Left ventricle myocardium superior (tissue), 1 donor: ENCODE measurements around the gene TAP2. TPM values are rescaled to one million over a fixed set of nuclear protein-coding genes. Genes with fewer than 3 reads are reported as not detected.

ENCODE experiments used
- ATAC-seq: fragments of 200-7000 bp; cut with Tn5 transposase; one replicate; pipeline ENCODE4 v1.9.1; 2020; ENCODE audit warnings: mild to moderate bottlenecking, moderate library complexity
- DNase-seq: peaks from one replicate; pipeline ENCODE4 v3.0.0-alpha.2; 2020
- intact Hi-C: fragments of 100-400 bp; cut with micrococcal nuclease; formaldehyde crosslinking; loops from one replicate; pipeline ENCODE4 v1.11.0; 2022
- total RNA-seq: library from RNA; stranded (reverse); fragmentation: NEBNext Ultra II Directional; extraction: Animal tissue kit (Norgen Biotek cat#: 25700); gene quantifications from one replicate; pipeline ENCODE4 v1.2.1, GENCODE V29; 2021
- donor health status: DM: no; HTN: yes; CAD: no; lungs with severe emphysema.

Gene TAP2
- total RNA-seq, 1 donor from 2014 or later, result 20.8 TPM

GRCh38 chr6:32842021-32842650 lies 3.6 kb upstream of the TAP2 start:
- DNase-seq, result no peak
- intact Hi-C loops, result no loop called here

GRCh38 chr6:32840604-32841246 lies 2.2 kb upstream of the TAP2 start:
- ATAC-seq (no peak), DNase-seq (no peak)
- intact Hi-C loops, result no loop called here

More at GRCh38 chr6:32842021-32842650, 3.6 kb upstream of the TAP2 start:
- ATAC-seq, result no peak

- intact Hi-C loops, result loop anchor here (5.0 kb wide), 1 partner anchor 33 kb away; no protein-coding TSS in a partner anchor
- no peak for DNase-seq
- no peak for ATAC-seq
Measured at GRCh38 chr6:32839356-32839755, 817 bp upstream of the TAP2 start.

- ATAC-seq (no peak), DNase-seq (no peak)
- intact Hi-C loops, result loop anchor here (5.0 kb wide), 1 partner anchor 35 kb away; no protein-coding TSS in a partner anchor
Measured at GRCh38 chr6:32837651-32838113, 857 bp downstream of the TAP2 start.

- DNase-seq (no peak), ATAC-seq (no peak)
- intact Hi-C loops, result loop anchor here (5.0 kb wide), 1 partner anchor 35 kb away; no protein-coding TSS in a partner anchor
Measured at GRCh38 chr6:32836873-32837272, 1.7 kb downstream of the TAP2 start.

GRCh38 chr6:32835167-32835893 lies 3.2 kb downstream of the TAP2 start:
- DNase-seq, result no peak
- ATAC-seq, result no peak

GRCh38 chr6:32833664-32834063 lies 4.9 kb downstream of the TAP2 start:
- ATAC-seq (no peak), DNase-seq (no peak)
- intact Hi-C loops, result no loop called here

More at GRCh38 chr6:32835167-32835893, 3.2 kb downstream of the TAP2 start:
- intact Hi-C loops, result loop anchor here (5.0 kb wide), 1 partner anchor 37 kb away; no protein-coding TSS in a partner anchor

GRCh38 chr6:32832535-32832934 lies 6.0 kb downstream of the TAP2 start:
- DNase-seq (no peak), ATAC-seq (no peak)
- intact Hi-C loops, result no loop called here

- ATAC-seq, result no peak
- DNase-seq, result no peak
- intact Hi-C loops, result no loop called here
Measured at GRCh38 chr6:32830936-32831335, 7.6 kb downstream of the TAP2 start.

GRCh38 chr6:32830017-32830416 lies 8.5 kb downstream of the TAP2 start:
- no peak for DNase-seq
- ATAC-seq, result no peak
- intact Hi-C loops, result no loop called here

- DNase-seq (no peak), ATAC-seq (no peak)
- intact Hi-C loops, result no loop called here
Measured at GRCh38 chr6:32829495-32829894, 9.0 kb downstream of the TAP2 start.

- intact Hi-C loops, result no loop called here
- DNase-seq, result no peak
- no peak for ATAC-seq
Measured at GRCh38 chr6:32827025-32827424, 11.5 kb downstream of the TAP2 start.

- ATAC-seq (peak; percentile 83), DNase-seq (no peak)
- intact Hi-C loops, result no loop called here
Measured at GRCh38 chr6:32825966-32826365, 12.6 kb downstream of the TAP2 start.

- no peak for DNase-seq
- intact Hi-C loops, result no loop called here
- no peak for ATAC-seq
Measured at GRCh38 chr6:32819729-32820128, 18.8 kb downstream of the TAP2 start.

- intact Hi-C loops, result no loop called here
- ATAC-seq (no peak), DNase-seq (no peak)
Measured at GRCh38 chr6:32818867-32819266, 19.7 kb downstream of the TAP2 start.

- intact Hi-C loops, result no loop called here
- DNase-seq, result no peak
- no peak for ATAC-seq
Measured at GRCh38 chr6:32816746-32817204, 21.8 kb downstream of the TAP2 start, which contains the start of gene HLA-DOB. TSS of gene HLA-DOB (minus strand) at chr6:32817002. CDS start at chr6:32816951, 51 bp downstream.

- no peak for DNase-seq
Measured at GRCh38 chr6:32815996-32816395, 22.5 kb downstream of the TAP2 start.

GRCh38 chr6:32815115-32815514 lies 23.4 kb downstream of the TAP2 start:
- DNase-seq, result no peak
- intact Hi-C loops, result no loop called here
- ATAC-seq, result peak; percentile 41

More at GRCh38 chr6:32815996-32816395, 22.5 kb downstream of the TAP2 start:
- intact Hi-C loops, result no loop called here
- ATAC-seq, result no peak

GRCh38 chr6:32814145-32814544 lies 24.4 kb downstream of the TAP2 start:
- intact Hi-C loops, result no loop called here
- no peak for DNase-seq
- no peak for ATAC-seq

GRCh38 chr6:32809171-32809570 lies 29.4 kb downstream of the TAP2 start:
- DNase-seq (no peak), ATAC-seq (no peak)
- intact Hi-C loops, result no loop called here
